Measurements from ENCODE around the gene PRPS1L1. TPM values are rescaled to one million over a fixed set of nuclear protein-coding genes. Genes with fewer than 3 reads are reported as not detected.

PRPS1L1 gene
- polyA plus RNA-seq, 1 experiment, result not detected

GRCh38 chr7:18059171-18059570 is 31.5 kb upstream of the PRPS1L1 start:
- ChIA-PET CTCF (no interaction called here), POLR2A (no interaction called here)
- Histone ChIP-seq H3K27ac (ENCODE audit: low read depth, low read length) (no peak overlapping the region), H3K4me3 (ENCODE audit: low read depth, low read length) (no peak overlapping the region), H3K9me3 (ENCODE audit: control insufficient read depth, insufficient read depth, low read length) (no peaks in the 10 kb centered on the region), H3K27me3 (ENCODE audit: control insufficient read depth, insufficient read depth, low read length) (no peaks in the 10 kb centered on the region)
- no peak for DNase-seq (ENCODE audit: low read depth, low spot score)
- TF ChIP-seq CTCF (IDR thresholded peaks at IDR 0.05; ENCODE audit: low read depth, low read length), result no peak

- POLR2A ChIA-PET, result no interaction called here
- no peak for TF ChIP-seq CTCF (IDR thresholded peaks at IDR 0.05; ENCODE audit: low read depth, low read length)
- DNase-seq (ENCODE audit: low read depth, low spot score), result no peak
- Histone ChIP-seq H3K9me3 (ENCODE audit: control insufficient read depth, insufficient read depth, low read length) (no peaks in the 10 kb centered on the region), H3K4me3 (ENCODE audit: low read depth, low read length) (no peak overlapping the region), H3K27ac (ENCODE audit: low read depth, low read length) (no peak overlapping the region), H3K27me3 (ENCODE audit: control insufficient read depth, insufficient read depth, low read length) (no peaks in the 10 kb centered on the region)
- CTCF ChIA-PET, result interaction anchor here (0.7 kb wide), 2 partner anchors 35 to 1701 kb away, joined by 5 to 6 read pairs; no protein-coding TSS in a partner anchor
Observed at GRCh38 chr7:18053941-18054340, 26.3 kb upstream of the PRPS1L1 start.

GRCh38 chr7:18053177-18053928 is 25.7 kb upstream of the PRPS1L1 start:
- no peak for DNase-seq (ENCODE audit: low read depth, low spot score)
- POLR2A ChIA-PET, result no interaction called here
- Histone ChIP-seq H3K9me3 (ENCODE audit: control insufficient read depth, insufficient read depth, low read length) (no peaks in the 10 kb centered on the region), H3K27ac (ENCODE audit: low read depth, low read length) (no peak overlapping the region), H3K4me3 (ENCODE audit: low read depth, low read length) (no peak overlapping the region), H3K27me3 (ENCODE audit: control insufficient read depth, insufficient read depth, low read length) (no peaks in the 10 kb centered on the region)
- CTCF ChIA-PET, result no interaction called here
- no peak for TF ChIP-seq CTCF (IDR thresholded peaks at IDR 0.05; ENCODE audit: low read depth, low read length)

- no peak overlapping the region for H3K4me3 ChIP-seq (ENCODE audit: low read depth, low read length)
- H3K9me3 ChIP-seq (ENCODE audit: control insufficient read depth, insufficient read depth, low read length), result no peaks in the 10 kb centered on the region
- POLR2A ChIA-PET, result no interaction called here
- no peaks in the 10 kb centered on the region for H3K27me3 ChIP-seq (ENCODE audit: control insufficient read depth, insufficient read depth, low read length)
- CTCF ChIA-PET, result no interaction called here
- no peak for DNase-seq (ENCODE audit: low read depth, low spot score)
- no peak overlapping the region for H3K27ac ChIP-seq (ENCODE audit: low read depth, low read length)
- TF ChIP-seq CTCF (IDR thresholded peaks at IDR 0.05; ENCODE audit: low read depth, low read length), result no peak
Observed at GRCh38 chr7:18049262-18049661, 21.6 kb upstream of the PRPS1L1 start.

- ChIA-PET CTCF (no interaction called here), POLR2A (no interaction called here)
- no peak for TF ChIP-seq CTCF (IDR thresholded peaks at IDR 0.05; ENCODE audit: low read depth, low read length)
- Histone ChIP-seq H3K27me3 (ENCODE audit: control insufficient read depth, insufficient read depth, low read length) (no peaks in the 10 kb centered on the region), H3K4me3 (ENCODE audit: low read depth, low read length) (no peak overlapping the region), H3K27ac (ENCODE audit: low read depth, low read length) (no peak overlapping the region), H3K9me3 (ENCODE audit: control insufficient read depth, insufficient read depth, low read length) (no peaks in the 10 kb centered on the region)
- DNase-seq (ENCODE audit: low read depth, low spot score), result no peak
Observed at GRCh38 chr7:18046601-18047000, 19.0 kb upstream of the PRPS1L1 start.
